ENCODE data around the gene DRC1. TPM values are rescaled to one million over a fixed set of nuclear protein-coding genes. Genes with fewer than 3 reads are reported as not detected.
"Not testable (repeated sequence)": the region's sequence is repeated elsewhere in the genome, so short reads cannot be mapped to it uniquely, and the experiment has no call there.

DRC1 gene
- total RNA-seq, 1 donor from 2014 or later, result not detected

GRCh38 chr2:26463244-26464192 lies 61.8 kb downstream of the DRC1 start:
- no peak for DNase-seq

GRCh38 chr2:26464390-26465265 lies 62.9 kb downstream of the DRC1 start:
- no peak for DNase-seq

GRCh38 chr2:26465266-26465925 lies 63.7 kb downstream of the DRC1 start:
- DNase-seq, result no peak

- DNase-seq, result no peak
Measured at GRCh38 chr2:26465981-26466471, 64.3 kb downstream of the DRC1 start.

- DNase-seq, result no peak
Measured at GRCh38 chr2:26466662-26467310, 65.1 kb downstream of the DRC1 start.

- DNase-seq, result not testable (repeated sequence)
Measured at GRCh38 chr2:26468544-26468943, 66.8 kb downstream of the DRC1 start.

GRCh38 chr2:26469092-26469710 lies 67.5 kb downstream of the DRC1 start:
- DNase-seq, result peak; percentile 45

GRCh38 chr2:26469955-26470354 lies 68.2 kb downstream of the DRC1 start:
- no peak for DNase-seq

GRCh38 chr2:26470601-26471260 lies 69.0 kb downstream of the DRC1 start:
- no peak for DNase-seq

GRCh38 chr2:26471289-26471688 lies 69.6 kb downstream of the DRC1 start:
- peak; percentile 35 for DNase-seq

GRCh38 chr2:26471766-26472706 lies 70.3 kb downstream of the DRC1 start:
- DNase-seq, result no peak

GRCh38 chr2:26472821-26473655 lies 71.3 kb downstream of the DRC1 start:
- DNase-seq, result no peak

- no peak for DNase-seq
Measured at GRCh38 chr2:26473796-26474195, 72.1 kb downstream of the DRC1 start.

- DNase-seq, result no peak
Measured at GRCh38 chr2:26474261-26474785, 72.6 kb downstream of the DRC1 start.

GRCh38 chr2:26475037-26475436 lies 73.3 kb downstream of the DRC1 start:
- no peak for DNase-seq

GRCh38 chr2:26475832-26476501 lies 74.2 kb downstream of the DRC1 start:
- no peak for DNase-seq

- DNase-seq, result no peak
Measured at GRCh38 chr2:26477126-26477910, 75.6 kb downstream of the DRC1 start.
